ENCODE data around the gene ZCCHC7.
"Not testable (repeated sequence)": the region's sequence is repeated elsewhere in the genome, so short reads cannot be mapped to it uniquely, and the experiment has no call there.

The ZCCHC7 gene

GRCh38 chr9:37377688-37378612, 257.6 kb downstream of the ZCCHC7 start:
- no peak for DNase-seq (ENCODE audit: low spot score)

GRCh38 chr9:37378613-37379004, 258.2 kb downstream of the ZCCHC7 start:
- no peak for DNase-seq (ENCODE audit: low spot score)

DNA sequence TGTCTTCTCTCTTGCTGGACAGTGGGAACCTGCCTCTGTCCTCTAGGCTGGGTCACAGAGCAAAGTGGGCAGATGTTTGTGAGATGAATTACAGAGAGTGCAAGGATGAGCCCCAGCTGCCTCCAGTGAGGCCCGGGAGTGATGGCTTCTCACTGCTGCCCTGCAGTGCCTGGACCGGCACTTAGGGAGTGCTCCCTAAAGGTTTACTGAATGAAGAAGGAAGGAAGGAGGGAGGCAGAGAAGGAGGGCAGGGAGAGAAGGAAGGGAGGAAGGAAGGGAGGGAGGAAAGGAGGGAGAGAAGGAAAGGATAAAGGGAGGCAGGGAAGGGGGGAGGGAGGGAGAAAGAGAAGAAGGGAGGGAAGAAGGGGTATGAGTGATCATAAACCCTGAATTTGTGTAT, 259.5 kb downstream of the ZCCHC7 start:
- DNase-seq (ENCODE audit: low spot score), result no peak

DNA sequence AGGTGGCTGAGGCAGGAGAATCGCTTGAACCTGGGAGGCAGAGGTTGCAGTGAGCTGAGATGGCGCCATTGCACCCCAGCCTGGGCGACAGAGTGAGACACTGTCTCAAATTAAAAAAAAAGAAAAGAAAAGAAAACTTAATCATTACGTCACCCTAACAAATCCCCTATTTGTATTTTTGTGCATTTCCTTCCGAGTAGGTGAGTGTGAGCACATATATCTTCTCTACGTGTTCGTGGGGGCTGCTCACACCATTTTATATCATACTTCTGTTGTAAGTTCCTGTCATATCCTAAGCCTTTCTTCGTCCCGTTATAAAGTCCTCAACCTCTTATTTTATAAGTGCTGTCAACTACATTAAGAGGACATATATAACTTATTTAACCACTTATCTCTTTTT, 260.2 kb downstream of the ZCCHC7 start:
- no peak for DNase-seq (ENCODE audit: low spot score)

DNA sequence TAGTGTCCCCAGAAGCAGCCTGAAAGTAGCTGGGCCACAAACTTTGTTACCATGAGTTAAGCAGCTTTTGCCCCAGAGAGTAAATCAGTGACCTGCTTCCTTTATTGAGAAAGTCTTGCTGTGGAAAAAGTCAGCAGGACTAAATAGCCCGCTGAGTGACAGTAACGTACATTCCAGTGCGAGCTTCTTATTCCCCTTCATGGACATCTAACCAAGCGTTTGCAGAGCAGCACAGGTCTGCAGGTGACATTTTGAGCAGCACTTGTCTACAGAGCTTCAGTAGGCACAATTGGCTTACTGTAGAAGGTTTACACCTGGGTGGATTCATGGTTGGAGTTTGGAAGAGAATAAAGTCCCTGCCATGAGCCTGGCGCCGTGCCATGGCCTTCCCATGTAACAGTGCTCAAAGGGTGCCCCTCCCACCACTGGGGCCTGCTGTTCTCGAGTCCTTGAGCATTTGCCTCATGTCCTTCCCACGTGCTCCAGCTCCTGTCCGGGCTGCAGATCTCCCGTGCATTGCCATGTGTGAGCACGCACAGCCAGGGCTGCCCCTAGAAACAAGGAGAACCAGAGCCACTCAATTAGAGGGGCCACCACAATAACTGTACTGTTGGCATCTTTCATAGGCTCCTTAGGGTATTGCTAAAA, 260.8 kb downstream of the ZCCHC7 start:
- DNase-seq (ENCODE audit: low spot score), result no peak

GRCh38 chr9:37382161-37382981, 262.0 kb downstream of the ZCCHC7 start:
- DNase-seq (ENCODE audit: low spot score), result no peak

- DNase-seq (ENCODE audit: low spot score), result no peak
Measured at GRCh38 chr9:37382982-37383357, 262.6 kb downstream of the ZCCHC7 start.

GRCh38 chr9:37383393-37383792, 263.0 kb downstream of the ZCCHC7 start:
- no peak for DNase-seq (ENCODE audit: low spot score)

- DNase-seq (ENCODE audit: low spot score), result no peak
Measured at GRCh38 chr9:37383876-37384746, 263.7 kb downstream of the ZCCHC7 start.

- DNase-seq (ENCODE audit: low spot score), result no peak
Measured at GRCh38 chr9:37385286-37385685, 264.9 kb downstream of the ZCCHC7 start.

DNA sequence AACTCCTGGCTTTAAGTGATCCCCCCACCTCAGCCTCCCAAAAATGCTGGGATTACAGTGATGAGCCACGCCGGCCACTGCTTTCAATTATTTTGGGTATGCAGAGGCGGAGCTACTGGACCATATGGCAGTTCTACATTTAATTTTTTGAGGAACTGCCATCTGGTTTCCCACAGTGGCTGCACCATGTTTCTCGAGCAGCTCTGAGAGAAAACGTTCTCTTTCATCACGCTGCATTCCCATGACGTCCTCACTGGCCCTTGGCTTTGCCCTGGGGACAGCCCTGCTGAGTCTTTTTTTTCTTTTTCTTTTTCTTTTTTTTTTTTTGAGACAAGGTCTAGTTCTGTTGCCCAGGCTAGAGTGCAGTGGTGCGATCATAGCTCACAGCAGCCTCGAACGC, 266.6 kb downstream of the ZCCHC7 start:
- no peak for DNase-seq (ENCODE audit: low spot score)

GRCh38 chr9:37390759-37391158, 270.4 kb downstream of the ZCCHC7 start:
- no peak for DNase-seq (ENCODE audit: low spot score)

DNA sequence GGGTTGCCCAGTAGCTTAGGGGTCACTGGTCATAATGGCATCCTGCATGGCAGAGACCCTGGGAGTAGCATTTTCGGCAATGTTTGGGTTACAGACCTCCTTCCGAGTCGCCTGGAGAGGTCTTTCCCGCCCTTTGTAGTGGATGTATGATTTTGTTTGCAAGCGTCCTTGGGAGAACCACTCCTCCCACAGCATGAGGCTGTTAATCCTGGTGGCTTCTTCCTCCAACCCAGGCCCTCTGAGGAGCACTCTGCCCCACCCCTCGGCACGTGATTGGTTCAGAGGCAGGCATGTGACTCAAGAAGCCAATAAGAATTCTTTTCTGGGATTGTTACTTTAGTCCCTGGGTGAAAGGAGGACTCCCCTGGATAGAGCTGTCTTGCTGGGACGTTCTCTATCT, 271.9 kb downstream of the ZCCHC7 start:
- DNase-seq (ENCODE audit: low spot score), result no peak

- no peak for DNase-seq (ENCODE audit: low spot score)
Measured at GRCh38 chr9:37395229-37395628, 274.9 kb downstream of the ZCCHC7 start.

DNA sequence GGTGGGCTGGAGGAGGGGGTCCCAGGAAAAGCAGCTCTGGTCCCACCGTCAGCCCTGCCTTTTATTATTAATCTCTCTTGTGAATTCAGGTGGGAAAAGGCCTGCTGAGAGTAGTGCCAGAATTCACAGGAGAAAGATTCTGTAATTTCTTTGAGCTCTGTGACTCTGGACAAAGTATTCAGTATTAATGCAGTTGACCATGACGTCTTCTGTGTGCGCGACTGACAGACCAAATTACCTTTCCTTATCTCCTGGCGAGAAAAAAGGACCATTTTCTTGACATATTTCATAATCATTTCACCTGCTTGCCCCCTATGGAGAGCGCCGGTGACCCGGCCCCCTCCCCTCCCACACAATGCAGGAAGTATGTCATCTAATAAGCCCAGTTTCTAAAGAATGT, 275.3 kb downstream of the ZCCHC7 start:
- DNase-seq (ENCODE audit: low spot score), result no peak

DNA sequence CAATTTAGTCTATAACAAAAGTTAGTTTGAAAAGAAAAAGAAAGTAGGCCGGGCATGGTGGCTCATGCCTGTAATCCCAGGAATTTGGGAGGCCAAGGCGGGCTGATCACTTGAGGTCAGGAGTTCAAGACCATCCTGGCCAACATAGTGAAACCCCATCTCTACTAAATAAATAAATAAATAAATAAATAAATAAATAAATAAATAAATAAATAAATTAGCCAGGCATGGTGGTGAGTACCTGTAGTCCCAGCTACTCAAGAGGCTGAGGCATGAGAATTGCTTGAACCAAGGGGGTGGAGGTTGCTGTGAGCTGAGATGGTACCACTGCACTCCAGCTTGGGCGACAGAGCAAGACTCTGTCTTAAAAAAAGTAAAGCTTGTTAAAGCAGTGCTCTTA, 277.6 kb downstream of the ZCCHC7 start:
- not testable (repeated sequence) for DNase-seq (ENCODE audit: low spot score)

DNA sequence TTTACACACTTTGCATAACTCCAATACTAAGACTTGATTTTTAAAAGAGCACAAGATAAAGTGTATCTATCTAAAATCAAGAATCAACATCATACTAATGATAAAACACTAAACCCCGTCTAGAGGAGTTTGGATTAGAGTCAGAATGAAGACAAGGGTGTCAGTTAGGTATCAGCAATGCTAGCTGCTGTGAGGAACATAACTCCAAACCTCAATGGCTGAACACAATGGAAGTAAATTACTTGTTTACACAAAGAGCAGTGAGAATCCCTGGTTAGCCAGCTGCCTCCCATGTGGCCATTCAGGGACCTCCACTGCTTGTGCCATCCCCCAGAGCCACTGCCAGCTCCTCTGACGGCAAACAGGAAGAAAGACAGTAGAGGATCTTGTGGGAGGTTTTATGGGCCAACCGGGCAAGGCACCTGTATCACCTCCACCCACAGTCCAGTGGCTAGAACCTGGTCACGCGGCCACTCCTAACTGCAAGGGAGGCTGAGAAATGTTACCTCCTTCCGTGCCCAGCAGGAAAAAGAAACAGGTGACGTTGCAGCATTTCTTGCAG, 278.2 kb downstream of the ZCCHC7 start:
- no peak for DNase-seq (ENCODE audit: low spot score)

DNA sequence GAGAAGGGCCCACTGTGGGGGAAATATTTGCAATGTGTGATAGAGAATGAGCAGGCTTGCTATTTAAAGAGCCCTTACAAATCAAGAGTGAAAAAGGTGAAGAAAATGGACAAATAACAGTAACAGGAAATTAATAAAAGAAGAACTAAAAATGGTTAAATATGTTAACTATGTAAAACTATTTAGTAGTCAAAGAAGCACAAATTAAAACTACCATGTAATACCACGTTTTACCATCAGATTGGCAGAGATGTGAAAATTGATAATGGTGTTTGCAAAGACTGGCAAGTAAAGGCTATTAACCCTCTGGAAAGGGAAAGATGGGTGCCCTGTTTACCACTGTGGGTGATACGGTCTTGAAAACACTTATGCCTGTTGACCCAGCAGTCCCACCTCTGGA, 279.0 kb downstream of the ZCCHC7 start:
- DNase-seq (ENCODE audit: low spot score), result no peak

- no peak for DNase-seq (ENCODE audit: low spot score)
Measured at GRCh38 chr9:37404590-37404989, 284.2 kb downstream of the ZCCHC7 start.

GRCh38 chr9:37405350-37405749, 285.0 kb downstream of the ZCCHC7 start:
- DNase-seq (ENCODE audit: low spot score), result no peak

- no peak for DNase-seq (ENCODE audit: low spot score)
Measured at GRCh38 chr9:37405764-37406380, 285.5 kb downstream of the ZCCHC7 start.
